Measurements from ENCODE around the gene DIO3.

Gene DIO3

GRCh38 chr14:101561145-101561896 is at the start of gene DIO3:
DIO3 (plus strand) TSS chr14:101561495.
- DNase-seq (ENCODE audit: low read depth, low spot score) = no peak

- DNase-seq (ENCODE audit: low read depth, low spot score) = no peak
Measured at GRCh38 chr14:101511620-101512375, 49.5 kb upstream of the DIO3 start.

DNA sequence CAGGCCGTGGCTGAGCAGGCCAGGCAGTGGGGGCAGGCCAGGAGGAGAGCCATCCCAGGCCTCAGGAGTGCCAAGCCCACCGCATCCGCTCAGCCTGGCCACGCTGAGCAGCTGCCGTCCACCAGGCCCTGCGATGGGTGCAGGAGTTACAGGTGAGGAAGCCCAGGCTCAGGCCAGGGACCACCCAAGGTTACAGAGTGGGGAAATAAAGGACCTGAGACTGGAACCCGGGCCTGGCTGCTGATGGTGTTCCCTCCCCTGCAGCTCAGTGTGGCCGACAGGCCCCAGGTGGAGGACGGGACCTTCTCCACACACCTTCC is 49.0 kb upstream of the DIO3 start:
- DNase-seq (ENCODE audit: low read depth, low spot score) = no peak

DNA sequence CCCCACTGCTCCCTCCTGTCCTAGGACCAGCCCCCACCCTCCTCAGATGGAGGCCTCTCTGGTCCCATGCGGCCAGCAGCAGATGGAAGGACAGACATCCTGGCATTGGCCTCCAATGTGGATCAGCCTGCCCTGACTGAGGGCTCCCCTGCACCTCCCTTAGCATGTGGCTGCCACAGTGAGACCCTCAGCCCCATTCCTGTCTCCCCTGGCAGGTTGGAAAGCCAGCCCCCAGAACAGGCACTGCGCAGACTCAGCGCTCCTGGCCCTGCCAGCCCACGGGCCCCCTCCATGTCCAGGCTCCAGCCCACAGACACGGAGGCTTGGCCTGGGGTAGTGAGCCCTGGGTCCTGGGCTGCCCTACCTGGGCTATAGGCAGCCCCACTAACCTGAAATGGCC is 47.2 kb upstream of the DIO3 start:
- DNase-seq (ENCODE audit: low read depth, low spot score) = no peak

DNA sequence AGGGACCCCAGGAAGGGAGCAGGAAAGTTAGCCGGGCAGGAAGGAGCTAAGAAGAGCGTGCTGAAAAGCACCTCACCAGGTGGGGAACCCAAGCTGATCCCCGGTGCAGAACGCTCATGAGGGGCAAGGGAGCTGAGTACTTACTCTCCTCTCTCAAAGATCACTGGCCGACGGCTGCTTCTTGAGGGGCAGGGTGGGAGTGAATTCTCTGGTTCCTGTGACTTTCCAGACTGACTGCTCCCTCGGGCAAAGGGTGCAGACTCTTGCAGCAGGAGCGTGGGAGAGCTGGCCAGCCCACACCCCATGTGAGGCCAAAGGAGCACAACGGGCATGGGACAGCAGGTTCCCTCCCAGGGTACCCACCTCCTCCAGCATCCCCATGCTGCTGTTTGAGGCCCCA is 44.9 kb upstream of the DIO3 start:
- DNase-seq (ENCODE audit: low read depth, low spot score) = no peak

DNA sequence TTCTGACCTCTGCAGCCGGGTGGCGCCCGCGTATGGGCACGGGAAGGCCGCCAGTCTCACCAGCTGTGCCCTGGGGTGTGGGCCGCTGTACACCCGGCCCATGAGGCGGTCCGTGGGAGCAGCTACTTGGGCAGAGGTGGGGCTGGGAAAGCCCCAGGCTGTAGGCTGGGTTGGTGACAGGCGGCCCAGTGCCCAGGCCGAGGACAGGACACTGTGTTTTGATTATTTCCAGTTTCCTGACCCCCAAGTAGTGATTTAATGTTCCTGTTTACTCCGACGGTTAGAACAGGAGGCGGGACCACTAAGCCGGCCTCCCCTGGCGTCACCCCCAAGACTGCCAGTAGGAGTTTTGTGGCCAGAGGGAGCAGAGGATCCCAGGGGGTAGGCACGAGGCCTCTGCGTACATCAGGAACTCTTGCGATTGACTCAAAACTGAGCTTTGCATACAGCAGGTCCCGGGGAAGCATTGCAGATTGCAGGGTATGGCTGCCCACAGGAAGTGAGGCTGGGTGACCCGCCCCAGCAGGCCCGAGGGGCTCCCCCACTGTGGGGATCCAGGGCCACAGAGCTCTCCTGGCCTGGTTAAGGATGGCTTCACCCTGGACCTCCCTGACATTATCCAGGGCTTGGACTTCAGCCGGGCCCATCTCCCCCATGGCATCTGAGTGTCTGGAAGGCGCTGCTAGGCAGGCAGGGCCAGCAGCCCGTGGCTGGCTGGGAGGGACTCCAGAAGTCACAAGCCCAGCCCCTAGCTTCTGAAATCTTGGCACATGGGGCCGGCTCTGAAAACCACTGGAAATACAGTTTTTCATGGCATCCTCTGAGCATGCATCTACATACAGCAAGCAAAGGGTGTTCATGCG is 42.5 kb upstream of the DIO3 start:
- no peak for DNase-seq (ENCODE audit: low read depth, low spot score)

DNA sequence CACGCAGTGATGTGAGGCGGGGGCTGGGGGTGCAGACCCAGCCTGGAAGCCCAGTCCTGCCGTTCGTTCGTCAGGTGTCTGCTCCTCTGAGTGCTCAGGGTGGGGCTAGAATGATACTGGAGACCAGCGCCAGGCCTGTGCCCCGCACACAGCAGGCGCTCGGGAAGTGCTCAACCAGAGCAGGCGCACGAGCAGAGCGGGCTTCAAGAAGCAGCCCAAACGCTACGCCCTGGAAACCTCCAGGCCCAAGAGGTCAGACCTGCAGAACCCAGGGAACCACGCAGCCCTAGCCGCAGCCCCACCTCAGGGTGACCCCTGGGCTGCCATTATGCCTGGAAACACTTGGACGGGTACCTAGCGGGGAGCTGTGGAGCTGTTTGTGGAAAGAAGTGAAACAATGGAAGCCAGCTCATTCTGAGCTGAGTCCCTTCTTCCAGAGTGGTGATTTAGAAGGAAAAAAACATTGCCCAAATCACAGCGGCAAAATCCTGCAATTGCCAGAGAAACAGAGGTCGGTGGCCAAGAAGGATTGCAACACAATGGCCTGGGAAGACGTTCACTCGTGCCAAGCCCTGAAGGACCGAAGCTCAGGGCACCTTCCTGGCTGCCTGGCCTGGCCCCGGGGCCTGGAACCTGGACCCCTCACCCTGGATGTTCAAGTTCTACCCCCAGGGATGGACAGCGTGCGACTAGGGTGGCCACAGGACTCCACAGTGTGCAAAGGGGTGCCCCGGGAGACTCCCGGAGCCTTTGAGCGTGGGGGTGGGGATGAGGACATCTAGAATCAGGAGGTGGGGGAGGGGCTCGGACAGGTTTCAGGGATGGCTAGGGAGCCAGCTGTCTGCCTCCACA is 40.4 kb upstream of the DIO3 start:
- no peak for DNase-seq (ENCODE audit: low read depth, low spot score)

DNA sequence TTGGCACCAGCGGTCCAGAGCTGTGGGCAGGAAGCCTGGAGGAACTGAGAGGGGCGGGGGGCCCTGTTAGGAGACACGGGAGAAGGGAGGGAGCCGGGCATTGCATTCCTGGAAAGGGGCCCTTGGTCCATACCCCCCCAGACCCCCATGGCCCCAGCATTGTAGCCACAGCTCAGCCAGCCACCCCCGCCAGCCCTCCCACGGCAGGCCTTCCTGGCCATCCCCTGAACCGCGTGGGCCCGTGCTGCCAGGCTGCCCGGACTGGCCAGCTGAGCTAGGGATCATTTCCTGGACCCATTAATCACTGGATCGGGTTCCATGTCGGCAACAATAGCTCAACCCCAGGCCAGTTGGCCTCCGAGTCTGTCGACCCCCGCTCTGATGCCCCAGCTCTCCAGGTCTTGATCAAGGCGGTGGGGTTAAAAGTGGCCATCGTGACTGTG is 39.8 kb upstream of the DIO3 start:
- DNase-seq (ENCODE audit: low read depth, low spot score) = no peak

- no peak for DNase-seq (ENCODE audit: low read depth, low spot score)
Measured at GRCh38 chr14:101521978-101522377, 39.3 kb upstream of the DIO3 start.

- DNase-seq (ENCODE audit: low read depth, low spot score) = no peak
Measured at GRCh38 chr14:101525640-101526527, 35.4 kb upstream of the DIO3 start.

DNA sequence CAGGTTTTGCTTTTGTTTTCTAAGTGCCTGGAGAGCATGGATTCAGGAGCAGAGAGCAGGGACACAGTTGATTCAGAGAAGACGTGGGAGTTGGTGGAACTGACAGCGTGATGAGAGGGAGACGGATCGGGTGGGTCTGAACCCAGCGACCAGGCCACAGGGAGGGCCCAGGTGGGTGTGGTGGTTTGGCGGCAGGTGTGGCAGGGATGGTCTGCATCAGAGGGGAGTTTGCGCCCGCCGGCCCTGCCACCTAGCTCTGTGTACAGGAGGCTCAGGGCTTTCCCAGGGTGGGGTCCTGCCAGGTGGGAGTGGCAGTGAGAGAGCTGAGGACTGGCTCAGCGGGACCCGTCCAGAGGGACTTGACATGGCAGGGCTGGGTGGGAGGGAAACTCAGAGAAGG is 33.3 kb upstream of the DIO3 start:
- DNase-seq (ENCODE audit: low read depth, low spot score) = no peak

DNA sequence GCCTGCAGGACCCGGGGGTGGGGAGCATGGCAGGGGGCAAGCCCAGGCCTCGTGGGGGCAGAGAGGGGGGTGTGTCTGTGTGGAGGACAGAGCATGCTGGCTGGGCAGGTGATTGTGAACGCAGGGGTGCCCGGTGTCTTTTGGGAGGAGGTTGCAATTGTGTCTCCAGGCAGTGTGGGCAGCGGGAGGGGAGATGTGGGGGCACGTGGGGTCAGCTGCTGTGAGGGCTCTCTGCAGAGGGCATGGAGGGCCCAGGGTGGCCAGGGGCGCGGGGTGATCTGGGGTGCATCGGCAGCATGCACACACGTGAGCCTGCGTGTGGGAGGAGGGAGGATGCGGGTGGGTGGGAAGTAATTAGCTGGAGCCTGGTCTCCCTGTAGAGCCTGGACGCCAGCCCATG is 32.2 kb upstream of the DIO3 start:
- no peak for DNase-seq (ENCODE audit: low read depth, low spot score)

- no peak for DNase-seq (ENCODE audit: low read depth, low spot score)
Measured at GRCh38 chr14:101534198-101534597, 27.1 kb upstream of the DIO3 start.

- no peak for DNase-seq (ENCODE audit: low read depth, low spot score)
Measured at GRCh38 chr14:101535232-101535631, 26.1 kb upstream of the DIO3 start.

DNA sequence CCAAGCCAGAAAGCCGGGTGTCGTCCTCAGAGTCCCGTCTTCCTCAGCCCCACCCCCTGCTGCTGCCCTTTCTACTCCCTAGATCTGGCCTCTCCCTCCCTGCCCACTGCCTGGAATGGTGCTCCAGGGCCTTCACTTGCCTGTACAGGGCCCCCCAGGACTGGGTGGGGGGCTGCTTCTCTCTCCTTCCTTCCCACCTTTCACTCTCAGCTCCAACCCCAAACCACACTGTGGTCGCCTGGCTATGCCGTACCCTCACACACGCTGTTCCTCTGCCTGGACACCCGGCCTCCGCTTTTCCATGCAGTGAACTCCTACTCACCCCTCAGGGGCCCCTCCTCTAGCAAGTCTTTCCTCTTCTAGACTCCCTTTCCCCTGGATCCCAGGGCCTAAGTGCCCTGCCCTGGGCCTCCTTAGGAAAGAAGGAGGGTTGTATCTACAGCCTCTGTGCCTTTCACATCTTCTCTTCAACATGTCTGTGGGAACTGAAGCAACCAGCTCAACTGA is 25.5 kb upstream of the DIO3 start:
- DNase-seq (ENCODE audit: low read depth, low spot score) = no peak

DNA sequence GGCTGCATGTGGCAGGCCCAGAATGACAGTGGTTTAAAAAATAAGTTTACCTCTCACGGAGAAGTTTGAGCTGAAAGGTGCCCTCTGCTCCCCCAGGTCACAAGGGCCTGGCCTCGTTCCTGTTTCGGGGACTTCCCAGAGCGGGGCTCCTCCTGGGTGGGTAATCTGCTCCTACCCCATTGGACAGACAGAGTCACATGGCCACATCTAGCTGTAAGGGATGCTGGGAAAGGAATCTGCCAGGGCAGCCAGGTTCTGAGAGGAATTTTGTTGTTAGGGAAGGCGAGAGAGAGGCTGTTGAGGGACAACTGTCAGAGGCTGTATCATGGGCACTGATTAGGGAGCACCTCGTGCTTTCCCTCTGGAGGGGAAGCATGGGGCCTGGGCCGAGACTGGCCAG is 24.0 kb upstream of the DIO3 start:
- no peak for DNase-seq (ENCODE audit: low read depth, low spot score)

- DNase-seq (ENCODE audit: low read depth, low spot score) = no peak
Measured at GRCh38 chr14:101538878-101539277, 22.4 kb upstream of the DIO3 start.

DNA sequence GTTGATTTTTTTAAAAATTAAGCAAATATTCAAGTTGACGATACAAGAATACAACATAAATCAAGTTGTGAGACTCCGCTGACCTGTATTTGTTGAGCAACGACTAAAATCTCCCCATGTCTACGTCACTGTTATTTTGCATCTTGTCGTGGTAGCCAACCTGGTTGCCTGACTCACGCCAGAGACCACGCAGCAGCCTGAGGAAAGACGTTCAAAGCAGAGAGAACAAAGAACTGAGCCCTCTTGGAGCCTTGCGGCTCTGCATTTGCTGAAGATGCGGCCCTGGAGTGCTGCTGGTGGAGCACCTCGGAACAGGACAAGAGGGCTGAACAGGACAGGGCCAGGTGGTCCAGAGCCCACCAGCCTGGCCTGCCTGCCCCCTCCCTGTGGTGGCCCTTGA is 21.4 kb upstream of the DIO3 start:
- DNase-seq (ENCODE audit: low read depth, low spot score) = no peak

GRCh38 chr14:101540481-101541462 is 20.5 kb upstream of the DIO3 start:
- DNase-seq (ENCODE audit: low read depth, low spot score) = no peak

Measured in smooth muscle cell of the brain vasculature (primary cell).